Lower leg skin (tissue), 4 donors: ENCODE measurements around the gene TNS3. TPM values are rescaled to one million over a fixed set of nuclear protein-coding genes. Genes with fewer than 3 reads are reported as not detected.

Experiments
- DNase-seq, 2 donors: peaks; one replicate each; pipeline ENCODE4 v3.0.0-alpha.2; 2019; ENCODE audit warnings: low spot score in 2 of 2
- H3K4me3 ChIP-seq: fragments of 200-600 bp; sonication (generic); 2 replicates; pipeline ENCODE4 v1.5.1; 2017; ENCODE audit warnings: mild to moderate bottlenecking, low read depth; ENCODE audit not compliant: poor library complexity, severe bottlenecking
- CTCF ChIP-seq, 3 donors: fragments of 450-650 bp; IDR thresholded peaks; one replicate each; pipeline ENCODE4 v1.5.1; 2016; ENCODE audit warnings: antibody characterized with exemption in 3 of 3, mild to moderate bottlenecking in 3 of 3, moderate library complexity in 2 of 3
- POLR2A ChIP-seq, 2 donors: fragments of 450-650 bp; IDR thresholded peaks; one replicate each; pipeline ENCODE4 v1.6.1; 2016 to 2017; ENCODE audit warnings: antibody characterized with exemption in 2 of 2, mild to moderate bottlenecking in 1 of 2, moderate library complexity in 1 of 2
- WGBS, 2 donors: methylation state at CpG; one replicate each; pipeline ENCODE4 v1.1.5; 2018; 5-methylcytosine and 5-hydroxymethylcytosine counted together
- intact Hi-C: fragments of 100-400 bp; cut with DNase I; formaldehyde crosslinking; loops from one replicate; pipeline ENCODE4 v1.15.0; 2023; ENCODE audit warnings: low total_unique reads
- total RNA-seq, 4 donors: library from RNA; depleted of rRNA; stranded (reverse); fragments of >200 nt; gene quantifications; one replicate each; pipeline ENCODE4 v1.1.0, GENCODE V29; 2016

TNS3 gene
- total RNA-seq, 4 donors from 2014 or later: 19.5 to 33.9 (median 25.5) TPM

GRCh38 chr7:47438411-47439029 is 143.4 kb downstream of the TNS3 start:
- 85 to 95% methylated on average over 5 of the region's 5 CpGs for WGBS, 2 donors
- no peak overlapping the region for H3K4me3 ChIP-seq
- intact Hi-C loops: no loop called here
- TF ChIP-seq POLR2A (IDR thresholded peaks at IDR 0.05): no peak
- no peak for TF ChIP-seq CTCF (IDR thresholded peaks at IDR 0.05)
- no peak for DNase-seq

- TF ChIP-seq POLR2A (IDR thresholded peaks at IDR 0.05) (no peak), CTCF (IDR thresholded peaks at IDR 0.05) (no peak)
- peak in 1 of 2 donors; percentile 55 for DNase-seq
- H3K4me3 ChIP-seq: no peak overlapping the region
- 32 to 38% methylated on average over 5 of the region's 5 CpGs for WGBS, 2 donors
- intact Hi-C loops: no loop called here
Measured at GRCh38 chr7:47435889-47436312, 146.0 kb downstream of the TNS3 start.

- DNase-seq: no peak
- no peak overlapping the region for H3K4me3 ChIP-seq
- intact Hi-C loops: no loop called here
- 51 to 57% methylated on average over 2 of the region's 2 CpGs for WGBS, 2 donors
- TF ChIP-seq POLR2A (IDR thresholded peaks at IDR 0.05) (no peak), CTCF (IDR thresholded peaks at IDR 0.05) (no peak)
Measured at GRCh38 chr7:47433564-47433895, 148.4 kb downstream of the TNS3 start.

GRCh38 chr7:47432671-47433563 is 149.0 kb downstream of the TNS3 start:
- 63 to 76% methylated on average over 17 of the region's 17 CpGs for WGBS, 2 donors
- intact Hi-C loops: no loop called here
- H3K4me3 ChIP-seq: no peak overlapping the region
- no peak for TF ChIP-seq POLR2A (IDR thresholded peaks at IDR 0.05)
- TF ChIP-seq CTCF (IDR thresholded peaks at IDR 0.05): no peak
- DNase-seq: no peak

GRCh38 chr7:47430422-47430821 is 151.5 kb downstream of the TNS3 start:
- 78 to 94% methylated on average over 6 of the region's 6 CpGs for WGBS, 2 donors
- intact Hi-C loops: no loop called here
- no peak for DNase-seq
- TF ChIP-seq POLR2A (IDR thresholded peaks at IDR 0.05): no peak
- no peak for TF ChIP-seq CTCF (IDR thresholded peaks at IDR 0.05)
- no peak overlapping the region for H3K4me3 ChIP-seq
